ENCODE measurements around the gene SLC12A2.

Gene SLC12A2

GRCh38 chr5:128234928-128235641 lies 151.5 kb downstream of the SLC12A2 start:
- no peaks in the 10 kb centered on the region for H3K27me3 ChIP-seq (ENCODE audit: control insufficient read depth, insufficient read depth, low read length)
- H3K4me3 ChIP-seq (ENCODE audit: low read depth, low read length) = no peak overlapping the region
- H3K4me1 ChIP-seq (ENCODE audit: control insufficient read depth, insufficient read depth, low read length) = no peaks in the 10 kb centered on the region
- no peak overlapping the region for H3K9ac ChIP-seq (ENCODE audit: low read depth, low read length)
- no peaks in the 10 kb centered on the region for H3K9me3 ChIP-seq (ENCODE audit: control insufficient read depth, insufficient read depth, low read length)
- no peaks in the 10 kb centered on the region for H3K36me3 ChIP-seq (ENCODE audit: control insufficient read depth, insufficient read depth, low read length)

DNA sequence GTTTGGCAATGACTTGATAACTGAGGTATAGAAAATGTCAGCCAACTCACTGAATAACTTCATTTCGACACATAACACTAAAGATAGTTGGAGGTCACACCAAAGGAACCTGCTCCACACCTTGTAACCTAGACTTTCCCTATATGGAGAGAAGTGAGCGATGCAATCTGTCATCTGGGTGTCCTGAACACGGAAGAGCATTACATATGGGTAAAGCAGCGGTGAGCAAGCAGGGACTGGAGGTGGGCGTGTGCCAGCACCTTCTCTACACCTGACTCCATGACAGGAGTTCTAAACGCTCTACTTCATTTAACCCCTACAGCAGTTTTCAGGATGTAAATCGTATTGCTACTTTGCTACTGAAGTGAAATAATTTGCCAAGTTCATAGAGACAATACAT lies 152.8 kb downstream of the SLC12A2 start:
- Histone ChIP-seq H3K4me1 (ENCODE audit: control insufficient read depth, insufficient read depth, low read length) (no peaks in the 10 kb centered on the region), H3K27me3 (ENCODE audit: control insufficient read depth, insufficient read depth, low read length) (no peaks in the 10 kb centered on the region), H3K9ac (ENCODE audit: low read depth, low read length) (no peak overlapping the region), H3K9me3 (ENCODE audit: control insufficient read depth, insufficient read depth, low read length) (no peaks in the 10 kb centered on the region), H3K36me3 (ENCODE audit: control insufficient read depth, insufficient read depth, low read length) (no peaks in the 10 kb centered on the region), H3K4me3 (ENCODE audit: low read depth, low read length) (no peak overlapping the region)

DNA sequence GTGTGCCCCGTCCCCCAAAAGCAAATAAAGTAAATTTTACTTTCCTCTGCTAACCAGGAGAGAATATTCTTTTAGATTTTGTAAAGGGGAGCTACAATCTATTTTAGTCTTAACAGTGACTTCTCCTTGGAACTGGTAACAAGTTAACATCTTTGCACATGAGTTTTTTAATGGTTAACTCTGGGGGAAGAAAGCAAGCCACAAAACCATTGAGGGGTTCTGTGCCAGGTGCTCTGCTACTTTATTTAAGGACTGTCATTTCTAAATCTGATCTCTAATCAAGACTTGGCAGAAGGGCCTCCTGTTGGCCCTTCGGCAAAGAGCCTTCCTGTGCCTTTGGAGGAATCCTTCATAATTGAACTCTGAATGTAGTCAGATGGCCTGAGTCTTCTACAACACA lies 153.4 kb downstream of the SLC12A2 start:
- no peaks in the 10 kb centered on the region for H3K27me3 ChIP-seq (ENCODE audit: control insufficient read depth, insufficient read depth, low read length)
- no peak overlapping the region for H3K9ac ChIP-seq (ENCODE audit: low read depth, low read length)
- no peaks in the 10 kb centered on the region for H3K9me3 ChIP-seq (ENCODE audit: control insufficient read depth, insufficient read depth, low read length)
- no peak overlapping the region for H3K4me3 ChIP-seq (ENCODE audit: low read depth, low read length)
- no peaks in the 10 kb centered on the region for H3K36me3 ChIP-seq (ENCODE audit: control insufficient read depth, insufficient read depth, low read length)
- H3K4me1 ChIP-seq (ENCODE audit: control insufficient read depth, insufficient read depth, low read length) = no peaks in the 10 kb centered on the region

DNA sequence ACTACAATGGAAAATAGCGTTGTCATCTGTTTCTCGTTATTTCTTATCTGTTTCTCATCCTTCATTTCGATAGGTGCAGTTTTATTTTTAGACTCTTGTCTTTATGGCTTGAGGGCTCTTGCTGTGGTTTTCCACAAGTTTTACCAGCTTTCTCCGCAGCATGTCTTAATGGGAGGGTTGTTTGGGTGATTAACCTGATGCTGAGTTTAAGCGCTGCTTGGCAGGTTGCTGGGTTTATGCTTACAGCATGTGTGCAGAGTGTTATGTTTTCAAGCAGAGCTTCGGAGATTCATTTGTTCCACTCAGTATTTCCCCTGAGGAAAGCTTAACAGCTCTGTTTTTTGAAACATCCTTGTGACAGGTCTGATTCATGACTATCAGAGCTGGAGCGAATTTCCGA lies 154.0 kb downstream of the SLC12A2 start:
- Histone ChIP-seq H3K27me3 (ENCODE audit: control insufficient read depth, insufficient read depth, low read length) (no peaks in the 10 kb centered on the region), H3K9me3 (ENCODE audit: control insufficient read depth, insufficient read depth, low read length) (no peaks in the 10 kb centered on the region), H3K4me1 (ENCODE audit: control insufficient read depth, insufficient read depth, low read length) (no peaks in the 10 kb centered on the region), H3K4me3 (ENCODE audit: low read depth, low read length) (no peak overlapping the region), H3K9ac (ENCODE audit: low read depth, low read length) (no peak overlapping the region), H3K36me3 (ENCODE audit: control insufficient read depth, insufficient read depth, low read length) (no peaks in the 10 kb centered on the region)

Measured in iPS-15b (cell line).